Bronchial epithelial cell (primary cell): Measurements from ENCODE around the gene ZMAT5. TPM values are rescaled to one million over a fixed set of nuclear protein-coding genes. Genes with fewer than 3 reads are reported as not detected.

Source experiments
- DNase-seq: peaks from one replicate; pipeline ENCODE4 v3.0.0-alpha.2; 2010; ENCODE audit warnings: low read depth
- FAIRE-seq: peaks from 2 replicates; lab custom pipeline; 2011; peaks lifted over from hg19 to GRCh38; lab: Jason Lieb, UNC
- H3K27me3 ChIP-seq: 2 replicates; pipeline ENCODE4 v1.5.1; 2011; ENCODE audit warnings: low read length; ENCODE audit not compliant: control insufficient read depth, insufficient read depth
- H3K36me3 ChIP-seq: 2 replicates; pipeline ENCODE4 v1.5.1; 2011; ENCODE audit warnings: low read length; ENCODE audit not compliant: control insufficient read depth, insufficient read depth
- H3K4me3 ChIP-seq: 2 replicates; pipeline ENCODE4 v1.5.1; 2011; ENCODE audit warnings: mild to moderate bottlenecking, low read depth, low read length, control low read depth
- total RNA-seq: library from RNA; depleted of rRNA; stranded (reverse); fragments of >200 nt; gene quantifications from 2 replicates; pipeline ENCODE4 v1.2.1, GENCODE V29; 2014
- TF ChIP-seq, protein P1 (sequence below): IDR thresholded peaks from 2 replicates; pipeline ENCODE4 v1.5.1; 2011; ENCODE audit warnings: mild to moderate bottlenecking, moderate library complexity, low read length, control low read depth, inconsistent platforms; ENCODE audit not compliant: insufficient read depth, severe bottlenecking

The ZMAT5 gene
- total RNA-seq, 1 donor from 2014 or later, result 24.7 TPM

DNA sequence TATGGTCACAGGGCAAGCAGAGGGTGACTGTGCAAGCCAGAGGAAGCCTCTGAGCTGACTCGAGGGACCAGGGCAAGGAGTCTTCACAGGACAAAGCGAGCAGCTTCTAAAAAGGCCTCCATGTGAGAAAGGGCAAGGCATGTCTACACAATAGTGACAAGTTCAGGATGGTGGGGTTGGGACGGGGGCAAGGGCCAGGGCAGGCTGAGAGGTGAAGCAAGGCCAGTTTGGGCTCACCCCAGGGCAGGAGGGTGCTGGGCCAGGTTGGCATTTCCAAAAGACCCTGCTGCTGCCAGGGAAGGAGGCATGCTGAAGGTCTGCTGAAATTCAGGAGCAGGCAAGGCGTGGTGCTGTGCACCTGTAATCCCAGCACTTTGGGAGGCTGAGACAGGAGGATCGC, 59.3 kb downstream of the ZMAT5 start:
- Histone ChIP-seq H3K36me3 (no peaks in the 10 kb centered on the region), H3K27me3 (peaks cover 5% of the 10 kb centered on the region), H3K4me3 (no peak overlapping the region)
- TF ChIP-seq, protein P1, sequence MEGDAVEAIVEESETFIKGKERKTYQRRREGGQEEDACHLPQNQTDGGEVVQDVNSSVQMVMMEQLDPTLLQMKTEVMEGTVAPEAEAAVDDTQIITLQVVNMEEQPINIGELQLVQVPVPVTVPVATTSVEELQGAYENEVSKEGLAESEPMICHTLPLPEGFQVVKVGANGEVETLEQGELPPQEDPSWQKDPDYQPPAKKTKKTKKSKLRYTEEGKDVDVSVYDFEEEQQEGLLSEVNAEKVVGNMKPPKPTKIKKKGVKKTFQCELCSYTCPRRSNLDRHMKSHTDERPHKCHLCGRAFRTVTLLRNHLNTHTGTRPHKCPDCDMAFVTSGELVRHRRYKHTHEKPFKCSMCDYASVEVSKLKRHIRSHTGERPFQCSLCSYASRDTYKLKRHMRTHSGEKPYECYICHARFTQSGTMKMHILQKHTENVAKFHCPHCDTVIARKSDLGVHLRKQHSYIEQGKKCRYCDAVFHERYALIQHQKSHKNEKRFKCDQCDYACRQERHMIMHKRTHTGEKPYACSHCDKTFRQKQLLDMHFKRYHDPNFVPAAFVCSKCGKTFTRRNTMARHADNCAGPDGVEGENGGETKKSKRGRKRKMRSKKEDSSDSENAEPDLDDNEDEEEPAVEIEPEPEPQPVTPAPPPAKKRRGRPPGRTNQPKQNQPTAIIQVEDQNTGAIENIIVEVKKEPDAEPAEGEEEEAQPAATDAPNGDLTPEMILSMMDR, result no peak
- no peak for DNase-seq
- no peak for FAIRE-seq

DNA sequence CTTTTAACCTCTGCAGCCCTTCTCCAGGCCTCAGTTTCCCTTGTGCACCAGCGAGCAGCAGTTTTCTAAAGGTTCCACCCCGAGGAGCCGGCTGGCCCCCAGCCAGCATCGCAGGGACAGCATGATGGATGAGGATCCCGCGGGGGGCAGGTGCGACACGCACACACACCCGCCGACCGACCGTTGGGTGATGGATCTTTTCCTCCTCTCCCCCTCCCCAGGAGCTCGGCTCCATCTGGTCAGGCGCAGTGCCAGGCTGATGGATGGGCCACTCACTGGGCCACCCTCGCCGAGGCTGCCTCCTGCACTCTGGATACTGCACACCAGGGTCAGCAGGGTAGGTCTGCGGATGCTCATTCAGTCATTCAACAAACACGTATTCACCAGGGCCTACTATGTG, 59.8 kb downstream of the ZMAT5 start:
- no peak for FAIRE-seq
- Histone ChIP-seq H3K4me3 (no peak overlapping the region), H3K36me3 (no peaks in the 10 kb centered on the region), H3K27me3 (peaks cover 3% of the 10 kb centered on the region)
- TF ChIP-seq, protein P1, result no peak
- no peak for DNase-seq

DNA sequence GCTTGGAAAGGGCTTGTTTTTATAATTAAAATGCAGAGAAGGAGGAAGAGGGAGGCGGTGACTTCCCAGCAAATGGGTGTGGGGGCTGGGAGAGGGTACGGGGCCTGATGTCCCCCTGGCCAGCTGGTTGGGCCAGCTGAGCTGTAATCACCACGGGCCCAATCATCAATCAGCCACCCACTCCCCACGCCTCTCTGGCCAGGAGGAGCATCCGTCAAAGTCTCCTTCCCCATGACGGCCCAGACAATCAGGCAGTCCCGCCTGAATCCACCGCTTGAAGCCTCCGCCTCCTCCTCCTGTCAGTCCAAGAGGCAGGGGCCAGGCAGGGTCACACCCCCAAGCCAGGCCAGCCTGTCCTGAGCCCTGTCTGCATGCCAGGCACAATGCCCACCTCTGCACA, 60.3 kb downstream of the ZMAT5 start:
- no peak for DNase-seq
- Histone ChIP-seq H3K27me3 (peaks cover 3% of the 10 kb centered on the region), H3K4me3 (no peak overlapping the region), H3K36me3 (no peaks in the 10 kb centered on the region)
- no peak for FAIRE-seq
- TF ChIP-seq, protein P1, result no peak

DNA sequence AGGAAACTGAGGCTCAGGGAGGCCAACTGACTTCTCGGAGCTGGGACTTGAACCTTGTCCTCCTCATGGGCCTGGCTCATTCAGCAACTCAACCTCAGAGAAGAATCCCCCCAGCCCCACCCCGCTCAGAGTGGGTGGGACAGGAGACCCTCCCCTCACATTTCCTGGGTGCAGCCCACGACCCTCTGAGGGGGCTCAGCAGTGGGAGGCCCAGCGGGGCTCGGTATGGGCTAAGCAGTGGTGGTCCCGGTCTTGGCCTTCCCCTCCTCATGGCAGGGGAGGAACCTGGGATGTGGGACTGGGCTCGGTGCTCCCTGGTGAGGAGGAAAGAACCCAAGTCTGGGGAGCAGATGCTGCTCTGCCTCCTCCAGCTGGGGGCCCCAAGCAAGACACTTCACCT, 61.2 kb downstream of the ZMAT5 start:
- DNase-seq (no peak), FAIRE-seq (no peak)
- no peaks in the 10 kb centered on the region for H3K36me3 ChIP-seq
- no peak overlapping the region for H3K4me3 ChIP-seq
- peaks cover 3% of the 10 kb centered on the region for H3K27me3 ChIP-seq
- TF ChIP-seq, protein P1, result no peak

DNA sequence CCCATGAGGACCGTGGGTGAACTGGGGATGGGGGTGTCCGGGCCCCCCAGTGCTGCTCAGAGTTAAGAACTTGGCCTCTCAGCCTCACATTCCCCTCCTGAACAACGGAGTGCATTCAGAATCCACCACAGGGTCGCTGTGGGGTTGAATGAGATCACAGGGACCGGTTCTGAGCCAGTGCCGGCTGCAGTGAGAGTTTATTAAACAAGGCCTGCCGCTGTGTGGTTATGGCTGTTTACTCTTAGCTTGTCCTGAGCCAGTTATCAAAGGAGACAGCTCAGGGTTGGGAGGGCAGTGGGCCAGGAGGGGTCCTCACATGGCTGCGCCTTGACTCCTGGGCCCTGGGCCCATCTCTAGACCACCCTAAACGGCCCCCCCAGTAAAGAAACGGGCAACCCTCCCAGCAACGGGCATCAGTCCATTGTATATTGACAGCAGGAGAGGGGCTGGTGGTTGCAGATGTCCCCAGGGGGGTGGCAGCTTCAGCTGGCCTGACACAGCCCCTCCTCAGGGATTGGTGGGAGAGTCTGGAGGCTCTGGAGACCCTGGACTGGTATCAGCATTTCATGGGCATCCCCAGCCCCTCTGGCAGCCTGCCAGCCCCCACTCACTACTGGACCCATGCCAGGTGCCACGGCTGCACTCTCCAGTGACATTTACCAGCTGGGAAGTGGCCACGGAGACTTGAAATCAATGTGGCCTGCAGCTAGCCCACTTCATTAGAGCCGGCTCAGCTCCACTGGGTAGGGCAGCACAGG, 62.1 kb downstream of the ZMAT5 start:
- FAIRE-seq (peak; percentile 66), DNase-seq (no peak)

More for the DNA sequence above, 62.1 kb downstream of the ZMAT5 start:
- Histone ChIP-seq H3K27me3 (peaks cover 3% of the 10 kb centered on the region), H3K4me3 (no peak overlapping the region), H3K36me3 (no peaks in the 10 kb centered on the region)
- TF ChIP-seq, protein P1, result no peak
